Transverse colon (tissue), 4 donors: Measurements from ENCODE around the gene APBB2.

ENCODE experiments used
- EP300 ChIP-seq: sonication (generic); formaldehyde crosslinking; IDR thresholded peaks from one replicate; pipeline ENCODE4 v1.6.1; 2017; ENCODE audit warnings: antibody characterized with exemption, low read depth
- POLR2A ChIP-seq: fragments of 450-650 bp; IDR thresholded peaks from one replicate; pipeline ENCODE4 v1.6.1; 2016; ENCODE audit warnings: antibody characterized with exemption, mild to moderate bottlenecking, moderate library complexity
- POLR2AphosphoS5 ChIP-seq, 3 donors: sonication (generic); formaldehyde crosslinking; IDR thresholded peaks; one replicate each; pipeline ENCODE4 v1.6.1; 2016; ENCODE audit warnings: antibody characterized with exemption in 3 of 3
- TF ChIP-seq, protein P1 (sequence below), 5 experiments: fragments of 200-600 bp in 3 of 5; fragments of 450-650 bp in 2 of 5; sonication (generic) in 3 of 5; IDR thresholded peaks; 1 replicate in 2 of 5; 2 replicates in 3 of 5; pipeline ENCODE4 v1.5.1; 2016 to 2017; ENCODE audit warnings: antibody characterized with exemption in 5 of 5, inconsistent platforms in 3 of 5, mild to moderate bottlenecking in 2 of 5, moderate library complexity in 1 of 5

DNA sequence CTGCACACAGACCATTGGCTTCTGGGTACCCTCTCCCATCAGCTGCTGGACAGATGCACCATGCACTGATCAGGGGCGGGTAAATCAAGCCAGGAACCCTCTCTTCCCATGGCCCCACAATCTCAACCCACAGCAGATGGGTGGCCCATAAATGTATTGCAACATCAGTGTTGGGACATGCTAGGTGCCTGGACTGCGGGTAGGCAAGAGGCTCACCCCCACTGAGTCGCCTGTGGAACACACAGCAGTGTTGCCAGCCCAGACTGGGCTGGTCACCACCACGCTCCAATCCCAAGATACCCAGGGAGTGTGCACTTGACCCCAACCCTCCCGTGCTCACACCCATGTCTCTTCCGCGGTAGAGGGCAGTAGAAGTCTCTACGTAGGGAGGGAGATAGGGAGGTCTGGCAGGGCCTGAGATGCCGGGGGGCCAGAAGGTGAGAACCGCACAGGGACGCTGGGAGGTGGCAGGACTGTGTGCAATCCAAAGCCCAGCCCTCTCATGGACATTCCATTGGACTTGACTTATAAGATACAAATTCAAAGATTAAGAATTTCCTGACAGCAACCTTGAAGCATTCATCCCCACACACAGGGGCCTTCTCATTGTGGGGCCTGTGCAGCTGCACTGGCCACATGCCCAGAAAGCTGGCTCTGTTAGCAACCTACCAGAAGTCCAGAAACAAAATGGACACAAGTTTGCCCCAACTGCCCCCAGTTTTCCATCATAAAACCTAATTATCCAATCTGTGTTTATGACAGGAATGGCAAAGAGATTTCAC lies 280.9 kb downstream of the APBB2 start:
- TF ChIP-seq, protein P1, sequence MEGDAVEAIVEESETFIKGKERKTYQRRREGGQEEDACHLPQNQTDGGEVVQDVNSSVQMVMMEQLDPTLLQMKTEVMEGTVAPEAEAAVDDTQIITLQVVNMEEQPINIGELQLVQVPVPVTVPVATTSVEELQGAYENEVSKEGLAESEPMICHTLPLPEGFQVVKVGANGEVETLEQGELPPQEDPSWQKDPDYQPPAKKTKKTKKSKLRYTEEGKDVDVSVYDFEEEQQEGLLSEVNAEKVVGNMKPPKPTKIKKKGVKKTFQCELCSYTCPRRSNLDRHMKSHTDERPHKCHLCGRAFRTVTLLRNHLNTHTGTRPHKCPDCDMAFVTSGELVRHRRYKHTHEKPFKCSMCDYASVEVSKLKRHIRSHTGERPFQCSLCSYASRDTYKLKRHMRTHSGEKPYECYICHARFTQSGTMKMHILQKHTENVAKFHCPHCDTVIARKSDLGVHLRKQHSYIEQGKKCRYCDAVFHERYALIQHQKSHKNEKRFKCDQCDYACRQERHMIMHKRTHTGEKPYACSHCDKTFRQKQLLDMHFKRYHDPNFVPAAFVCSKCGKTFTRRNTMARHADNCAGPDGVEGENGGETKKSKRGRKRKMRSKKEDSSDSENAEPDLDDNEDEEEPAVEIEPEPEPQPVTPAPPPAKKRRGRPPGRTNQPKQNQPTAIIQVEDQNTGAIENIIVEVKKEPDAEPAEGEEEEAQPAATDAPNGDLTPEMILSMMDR (IDR thresholded peaks at IDR 0.05): no peak
- TF ChIP-seq POLR2A: no peak
- no peak for TF ChIP-seq POLR2AphosphoS5 (IDR thresholded peaks at IDR 0.05)
- no peak for TF ChIP-seq EP300
